Activated CD8-positive, alpha-beta memory T cell treated with anti-CD3 and anti-CD28 coated beads, Interleukin-2, amount 50 U/mL, for 24 hours (primary cell): ENCODE data around the gene GPC6.
A peak's percentile ranks its signal among the peaks of the same experiment; 100 is the strongest.

Experiments used
- DNase-seq: peaks from one replicate; pipeline ENCODE4 v3.0.0-alpha.2; 2020; ENCODE audit errors: extremely low read depth

Gene GPC6

GRCh38 chr13:93771782-93772181 is 545.2 kb downstream of the GPC6 start:
- DNase-seq = no peak

- no peak for DNase-seq
These were observed 547.9 kb downstream of the GPC6 start for GRCh38 chr13:93774506-93774905.

- DNase-seq = no peak
These were observed 548.4 kb downstream of the GPC6 start for GRCh38 chr13:93775027-93775426.

- DNase-seq = no peak
These were observed 549.0 kb downstream of the GPC6 start for GRCh38 chr13:93775507-93776108.

- no peak for DNase-seq
These were observed 550.3 kb downstream of the GPC6 start for GRCh38 chr13:93776936-93777335.

GRCh38 chr13:93777504-93777903 is 550.9 kb downstream of the GPC6 start:
- no peak for DNase-seq

- no peak for DNase-seq
These were observed 551.9 kb downstream of the GPC6 start for GRCh38 chr13:93778548-93778947.

- no peak for DNase-seq
These were observed 557.6 kb downstream of the GPC6 start for GRCh38 chr13:93784191-93784590.

- no peak for DNase-seq
These were observed 560.4 kb downstream of the GPC6 start for GRCh38 chr13:93786846-93787489.

GRCh38 chr13:93788456-93788855 is 561.8 kb downstream of the GPC6 start:
- no peak for DNase-seq

- no peak for DNase-seq
These were observed 562.5 kb downstream of the GPC6 start for GRCh38 chr13:93789058-93789457.

- peak; percentile 34 for DNase-seq
These were observed 567.7 kb downstream of the GPC6 start for GRCh38 chr13:93794197-93794885.

- DNase-seq = no peak
These were observed 570.9 kb downstream of the GPC6 start for GRCh38 chr13:93797463-93797862.

GRCh38 chr13:93800342-93800741 is 573.7 kb downstream of the GPC6 start:
- no peak for DNase-seq

- DNase-seq = no peak
These were observed 579.1 kb downstream of the GPC6 start for GRCh38 chr13:93805736-93806135.

- no peak for DNase-seq
These were observed 580.3 kb downstream of the GPC6 start for GRCh38 chr13:93806861-93807260.

GRCh38 chr13:93810264-93810663 is 583.7 kb downstream of the GPC6 start:
- no peak for DNase-seq

- DNase-seq = no peak
These were observed 584.6 kb downstream of the GPC6 start for GRCh38 chr13:93811071-93811737.

- no peak for DNase-seq
These were observed 585.1 kb downstream of the GPC6 start for GRCh38 chr13:93811738-93812112.

GRCh38 chr13:93814658-93815057 is 588.1 kb downstream of the GPC6 start:
- DNase-seq = no peak

- no peak for DNase-seq
These were observed 591.7 kb downstream of the GPC6 start for GRCh38 chr13:93818345-93818744.

- DNase-seq = no peak
These were observed 592.8 kb downstream of the GPC6 start for GRCh38 chr13:93819331-93819890.
